ENCODE results near the gene HS3ST1. TPM values are rescaled to one million over a fixed set of nuclear protein-coding genes. Genes with fewer than 3 reads are reported as not detected.

The HS3ST1 gene
- total RNA-seq, 1 experiment from 2014 or later: not detected

DNA sequence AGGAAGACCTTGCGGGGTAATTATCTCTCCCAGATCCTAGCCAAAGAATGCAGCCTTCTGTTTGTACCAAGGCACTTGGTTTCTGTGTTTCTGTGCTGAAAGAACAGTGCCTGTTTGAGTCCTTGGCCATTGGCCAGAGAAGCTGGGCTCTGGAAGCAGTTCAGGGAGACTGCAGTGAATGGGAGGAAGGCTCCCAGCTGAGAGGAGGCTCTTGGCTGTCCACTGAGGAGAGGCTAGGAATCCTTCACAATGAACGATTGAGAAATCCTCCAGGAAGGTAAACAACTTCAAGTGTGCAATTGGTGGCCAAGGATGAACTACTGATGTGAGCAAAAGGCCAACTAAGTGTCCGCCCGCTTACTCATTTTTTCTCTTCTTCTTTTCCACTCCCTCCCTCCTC lies 61.3 kb downstream of the HS3ST1 start:
- H3K9me3 ChIP-seq (ENCODE audit: low read depth, low read length, poor library complexity, severe bottlenecking): peaks cover 25% of the 10 kb centered on the region
- ChIA-PET CTCF (no interaction called here), POLR2A (ENCODE audit: low non-redundant PET) (no interaction called here)
- no peaks in the 10 kb centered on the region for H3K4me1 ChIP-seq (ENCODE audit: insufficient read depth, low read length, poor library complexity, severe bottlenecking)
- BruUV-seq (replicated peaks): no TSS peak
- H3K4me3 ChIP-seq (ENCODE audit: low read depth, low read length, poor library complexity, severe bottlenecking): no peak overlapping the region
- no peak overlapping the region for H3K27ac ChIP-seq (ENCODE audit: low read depth, low read length, poor library complexity, severe bottlenecking)
- DNase-seq (ENCODE audit: low spot score): no peak
- no peaks in the 10 kb centered on the region for H3K27me3 ChIP-seq (replicated peaks; ENCODE audit: insufficient read depth, low read depth, low read length, poor library complexity)
- H3K36me3 ChIP-seq (ENCODE audit: insufficient read depth, low read length, poor library complexity, severe bottlenecking): no peaks in the 10 kb centered on the region
- intact Hi-C loops (cut with micrococcal nuclease; ENCODE audit: unreplicated experiment): no loop called here
- TF ChIP-seq, protein P1, sequence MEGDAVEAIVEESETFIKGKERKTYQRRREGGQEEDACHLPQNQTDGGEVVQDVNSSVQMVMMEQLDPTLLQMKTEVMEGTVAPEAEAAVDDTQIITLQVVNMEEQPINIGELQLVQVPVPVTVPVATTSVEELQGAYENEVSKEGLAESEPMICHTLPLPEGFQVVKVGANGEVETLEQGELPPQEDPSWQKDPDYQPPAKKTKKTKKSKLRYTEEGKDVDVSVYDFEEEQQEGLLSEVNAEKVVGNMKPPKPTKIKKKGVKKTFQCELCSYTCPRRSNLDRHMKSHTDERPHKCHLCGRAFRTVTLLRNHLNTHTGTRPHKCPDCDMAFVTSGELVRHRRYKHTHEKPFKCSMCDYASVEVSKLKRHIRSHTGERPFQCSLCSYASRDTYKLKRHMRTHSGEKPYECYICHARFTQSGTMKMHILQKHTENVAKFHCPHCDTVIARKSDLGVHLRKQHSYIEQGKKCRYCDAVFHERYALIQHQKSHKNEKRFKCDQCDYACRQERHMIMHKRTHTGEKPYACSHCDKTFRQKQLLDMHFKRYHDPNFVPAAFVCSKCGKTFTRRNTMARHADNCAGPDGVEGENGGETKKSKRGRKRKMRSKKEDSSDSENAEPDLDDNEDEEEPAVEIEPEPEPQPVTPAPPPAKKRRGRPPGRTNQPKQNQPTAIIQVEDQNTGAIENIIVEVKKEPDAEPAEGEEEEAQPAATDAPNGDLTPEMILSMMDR (conservative IDR thresholded peaks at IDR 0.05; ENCODE audit: low read depth, low read length): no peak
- no peak for TF ChIP-seq EZH2 (IDR thresholded peaks at IDR 0.05; ENCODE audit: borderline replicate concordance, low read depth, low read length, poor library complexity, severe bottlenecking)

DNA sequence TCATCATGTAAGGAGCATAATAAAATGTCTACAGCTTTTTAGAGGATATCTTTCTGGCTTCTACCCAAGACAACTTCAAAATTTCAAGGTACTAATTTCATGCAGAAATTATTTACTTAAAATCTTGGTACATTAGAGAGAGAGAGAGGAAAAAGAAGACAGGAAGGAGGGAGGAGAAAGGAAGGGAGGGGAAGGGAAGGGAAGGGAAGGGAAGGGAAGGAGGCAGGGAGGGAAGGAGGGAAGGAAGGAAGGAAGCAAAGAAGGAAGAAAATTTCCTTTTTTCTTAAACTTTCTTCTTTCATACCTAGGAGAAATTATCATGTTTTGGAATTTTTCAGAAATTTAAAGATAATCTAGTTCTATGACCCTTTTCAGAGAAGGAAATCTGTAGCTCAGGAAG lies 61.8 kb downstream of the HS3ST1 start:
- intact Hi-C loops (cut with micrococcal nuclease; ENCODE audit: unreplicated experiment): no loop called here

GRCh38 chr4:11365039-11365438 lies 63.7 kb downstream of the HS3ST1 start:
- H3K4me1 ChIP-seq (ENCODE audit: insufficient read depth, low read length, poor library complexity, severe bottlenecking): no peaks in the 10 kb centered on the region
- no peak overlapping the region for H3K4me3 ChIP-seq (ENCODE audit: low read depth, low read length, poor library complexity, severe bottlenecking)
- TF ChIP-seq EZH2 (IDR thresholded peaks at IDR 0.05; ENCODE audit: borderline replicate concordance, low read depth, low read length, poor library complexity, severe bottlenecking): no peak
- TF ChIP-seq, protein P1 (conservative IDR thresholded peaks at IDR 0.05; ENCODE audit: low read depth, low read length): no peak
- ChIA-PET POLR2A (ENCODE audit: low non-redundant PET) (no interaction called here), CTCF (no interaction called here)
- peaks cover 33% of the 10 kb centered on the region for H3K9me3 ChIP-seq (ENCODE audit: low read depth, low read length, poor library complexity, severe bottlenecking)
- H3K27me3 ChIP-seq (replicated peaks; ENCODE audit: insufficient read depth, low read depth, low read length, poor library complexity): no peaks in the 10 kb centered on the region
- no peak overlapping the region for H3K27ac ChIP-seq (ENCODE audit: low read depth, low read length, poor library complexity, severe bottlenecking)
- H3K36me3 ChIP-seq (ENCODE audit: insufficient read depth, low read length, poor library complexity, severe bottlenecking): no peaks in the 10 kb centered on the region
- no TSS peak for BruUV-seq (replicated peaks)
- intact Hi-C loops (cut with micrococcal nuclease; ENCODE audit: unreplicated experiment): no loop called here
- no peak for DNase-seq (ENCODE audit: low spot score)

More for the DNA sequence above, 61.8 kb downstream of the HS3ST1 start:
- ChIA-PET POLR2A (ENCODE audit: low non-redundant PET) (no interaction called here), CTCF (no interaction called here)
- Histone ChIP-seq H3K4me3 (ENCODE audit: low read depth, low read length, poor library complexity, severe bottlenecking) (no peak overlapping the region), H3K27ac (ENCODE audit: low read depth, low read length, poor library complexity, severe bottlenecking) (no peak overlapping the region), H3K27me3 (replicated peaks; ENCODE audit: insufficient read depth, low read depth, low read length, poor library complexity) (no peaks in the 10 kb centered on the region), H3K4me1 (ENCODE audit: insufficient read depth, low read length, poor library complexity, severe bottlenecking) (no peaks in the 10 kb centered on the region), H3K9me3 (ENCODE audit: low read depth, low read length, poor library complexity, severe bottlenecking) (peaks cover 25% of the 10 kb centered on the region), H3K36me3 (ENCODE audit: insufficient read depth, low read length, poor library complexity, severe bottlenecking) (no peaks in the 10 kb centered on the region)
- no TSS peak for BruUV-seq (replicated peaks)
- no peak for DNase-seq (ENCODE audit: low spot score)
- TF ChIP-seq, protein P1 (conservative IDR thresholded peaks at IDR 0.05; ENCODE audit: low read depth, low read length): no peak
- no peak for TF ChIP-seq EZH2 (IDR thresholded peaks at IDR 0.05; ENCODE audit: borderline replicate concordance, low read depth, low read length, poor library complexity, severe bottlenecking)

All from A673 (cell line).